Esophagus muscularis mucosa (tissue), 4 donors: ENCODE measurements around the gene TNP2.

Experiments
- CTCF ChIP-seq, 3 experiments: fragments of 200-600 bp in 2 of 3; fragments of 450-650 bp in 1 of 3; sonication (generic) in 2 of 3; IDR thresholded peaks; one replicate each; pipeline ENCODE4 v1.5.1; 2017 to 2019; ENCODE audit warnings: antibody characterized with exemption in 3 of 3, mild to moderate bottlenecking in 2 of 3, moderate library complexity in 1 of 3
- EP300 ChIP-seq: sonication (generic); formaldehyde crosslinking; IDR thresholded peaks from one replicate; pipeline ENCODE4 v1.6.1; 2017; ENCODE audit warnings: antibody characterized with exemption
- POLR2A ChIP-seq: fragments of 450-650 bp; IDR thresholded peaks from one replicate; pipeline ENCODE4 v1.6.1; 2017; ENCODE audit warnings: antibody characterized with exemption, moderate library complexity, mild to moderate bottlenecking, low read depth
- POLR2AphosphoS5 ChIP-seq, 2 donors: sonication (generic); formaldehyde crosslinking; IDR thresholded peaks; one replicate each; pipeline ENCODE4 v1.6.1; 2017; ENCODE audit warnings: antibody characterized with exemption in 2 of 2

GRCh38 chr16:11295672-11296071, 26.5 kb upstream of the TNP2 start:
- no peak for TF ChIP-seq POLR2A
- no peak for TF ChIP-seq EP300
- TF ChIP-seq CTCF (IDR thresholded peaks at IDR 0.05) = no peak
- TF ChIP-seq POLR2AphosphoS5 (IDR thresholded peaks at IDR 0.05) = no peak
